ENCODE data around the gene RNF166.
"Not testable (repeated sequence)": the region's sequence is repeated elsewhere in the genome, so short reads cannot be mapped to it uniquely, and the experiment has no call there.

Gene RNF166

GRCh38 chr16:88673716-88674379 lies 32.4 kb downstream of the RNF166 start:
- DNase-seq (ENCODE audit: low read depth in 2 of 2): no peak

GRCh38 chr16:88672776-88673175 lies 33.4 kb downstream of the RNF166 start:
- DNase-seq (ENCODE audit: low read depth in 2 of 2): no peak

- no peak for DNase-seq (ENCODE audit: low read depth in 2 of 2)
Measured at GRCh38 chr16:88671806-88672205, 34.4 kb downstream of the RNF166 start.

GRCh38 chr16:88669980-88670379 lies 36.2 kb downstream of the RNF166 start:
- no peak for DNase-seq (ENCODE audit: low read depth in 2 of 2)

GRCh38 chr16:88669493-88669892 lies 36.7 kb downstream of the RNF166 start:
- DNase-seq (ENCODE audit: low read depth in 2 of 2): not testable (repeated sequence)

- no peak for DNase-seq (ENCODE audit: low read depth in 2 of 2)
Measured at GRCh38 chr16:88667461-88667860, 38.7 kb downstream of the RNF166 start.

GRCh38 chr16:88665570-88665969 lies 40.6 kb downstream of the RNF166 start:
- no peak for DNase-seq (ENCODE audit: low read depth in 2 of 2)

- DNase-seq (ENCODE audit: low read depth in 2 of 2): no peak
Measured at GRCh38 chr16:88665148-88665547, 41.1 kb downstream of the RNF166 start.

- DNase-seq (ENCODE audit: low read depth in 2 of 2): peak; percentile 92 to 93
Measured at GRCh38 chr16:88662843-88663606, 43.2 kb downstream of the RNF166 start, which contains the start of gene MVD. Gene MVD, minus strand, starts transcription at chr16:88663091. Its CDS starts 11 bp downstream, at chr16:88663080.

- no peak for DNase-seq (ENCODE audit: low read depth in 2 of 2)
Measured at GRCh38 chr16:88662222-88662842, 43.9 kb downstream of the RNF166 start.

GRCh38 chr16:88661468-88661867 lies 44.7 kb downstream of the RNF166 start:
- no peak for DNase-seq (ENCODE audit: low read depth in 2 of 2)

- DNase-seq (ENCODE audit: low read depth in 2 of 2): no peak
Measured at GRCh38 chr16:88659160-88659559, 47.0 kb downstream of the RNF166 start.

GRCh38 chr16:88658714-88659113 lies 47.5 kb downstream of the RNF166 start:
- DNase-seq (ENCODE audit: low read depth in 2 of 2): no peak

- no peak for DNase-seq (ENCODE audit: low read depth in 2 of 2)
Measured at GRCh38 chr16:88657371-88657770, 48.8 kb downstream of the RNF166 start.

GRCh38 chr16:88656291-88656980 lies 49.8 kb downstream of the RNF166 start:
- DNase-seq (ENCODE audit: low read depth in 2 of 2): no peak

- DNase-seq (ENCODE audit: low read depth in 2 of 2): no peak
Measured at GRCh38 chr16:88655733-88656281, 50.4 kb downstream of the RNF166 start.

- DNase-seq (ENCODE audit: low read depth in 2 of 2): no peak
Measured at GRCh38 chr16:88655053-88655732, 51.0 kb downstream of the RNF166 start.

GRCh38 chr16:88654363-88655052 lies 51.7 kb downstream of the RNF166 start:
- no peak for DNase-seq (ENCODE audit: low read depth in 2 of 2)

GRCh38 chr16:88653596-88654362 lies 52.4 kb downstream of the RNF166 start:
- DNase-seq (ENCODE audit: low read depth in 2 of 2): no peak

- DNase-seq (ENCODE audit: low read depth in 2 of 2): no peak
Measured at GRCh38 chr16:88653101-88653500, 53.1 kb downstream of the RNF166 start.
